WTC11 (cell line): Measurements from ENCODE around the gene ITGA3. TPM values are rescaled to one million over a fixed set of nuclear protein-coding genes. Genes with fewer than 3 reads are reported as not detected.

Source experiments
- AFF4 ChIP-seq: sonication (generic); formaldehyde crosslinking; IDR thresholded peaks from 2 replicates; pipeline ENCODE4 v1.8.1; 2023; ENCODE audit warnings: mild to moderate bottlenecking, missing genetic modification reagents, borderline replicate concordance
- ATF6 ChIP-seq: sonication (generic); formaldehyde crosslinking; IDR thresholded peaks from 2 replicates; pipeline ENCODE4 v1.8.1; 2023; ENCODE audit warnings: mild to moderate bottlenecking, missing genetic modification reagents
- CDX4 ChIP-seq: fragments of 250-450 bp; sonication (Bioruptor Pico); IDR thresholded peaks from 2 replicates; pipeline ENCODE4 v1.9.0; 2021; ENCODE audit warnings: moderate library complexity, mild to moderate bottlenecking, inconsistent platforms, borderline replicate concordance
- CREB1 ChIP-seq: sonication (generic); formaldehyde crosslinking; IDR thresholded peaks from 2 replicates; pipeline ENCODE4 v1.8.0; 2023; ENCODE audit warnings: mild to moderate bottlenecking, missing genetic modification reagents
- EMX1 ChIP-seq: fragments of 250-450 bp; sonication (Bioruptor Pico); IDR thresholded peaks from 2 replicates; pipeline ENCODE4 v1.8.0; 2021; ENCODE audit warnings: mild to moderate bottlenecking
- ESRRA ChIP-seq: sonication (generic); formaldehyde crosslinking; IDR thresholded peaks from 2 replicates; pipeline ENCODE4 v1.8.1; 2022; ENCODE audit warnings: mild to moderate bottlenecking, missing genetic modification reagents, borderline replicate concordance
- ETV6 ChIP-seq: sonication (generic); formaldehyde crosslinking; IDR thresholded peaks from 2 replicates; pipeline ENCODE4 v1.8.1; 2022; ENCODE audit warnings: mild to moderate bottlenecking, missing genetic modification reagents
- FOXJ3 ChIP-seq: sonication (generic); formaldehyde crosslinking; IDR thresholded peaks from 2 replicates; pipeline ENCODE4 v1.9.0; 2021; ENCODE audit warnings: missing genetic modification reagents, mild to moderate bottlenecking, borderline replicate concordance
- FOXK1 ChIP-seq: sonication (generic); formaldehyde crosslinking; IDR thresholded peaks from 2 replicates; pipeline ENCODE4 v1.8.0; 2022; ENCODE audit warnings: mild to moderate bottlenecking, moderate library complexity, missing genetic modification reagents
- GABPB1 ChIP-seq: sonication (generic); formaldehyde crosslinking; IDR thresholded peaks from 2 replicates; pipeline ENCODE4 v1.8.1; 2023; ENCODE audit warnings: mild to moderate bottlenecking, missing genetic modification reagents
- GRHL2 ChIP-seq: fragments of 250-450 bp; sonication (Bioruptor Pico); IDR thresholded peaks from 2 replicates; pipeline ENCODE4 v1.8.0; 2022; ENCODE audit warnings: mild to moderate bottlenecking, moderate library complexity; ENCODE audit not compliant: insufficient replicate concordance, severe bottlenecking
- NR1H2 ChIP-seq: sonication (generic); formaldehyde crosslinking; IDR thresholded peaks from 2 replicates; pipeline ENCODE4 v1.9.0; 2021; ENCODE audit warnings: mild to moderate bottlenecking, moderate library complexity, missing genetic modification reagents
- OVOL2 ChIP-seq: fragments of 250-450 bp; sonication (Bioruptor Pico); IDR thresholded peaks from 2 replicates; pipeline ENCODE4 v1.9.0; 2021; ENCODE audit warnings: mild to moderate bottlenecking, borderline replicate concordance
- PRRX2 ChIP-seq: fragments of 250-450 bp; sonication (Bioruptor Pico); IDR thresholded peaks from 2 replicates; pipeline ENCODE4 v1.8.0; 2021; ENCODE audit warnings: mild to moderate bottlenecking
- TEAD1 ChIP-seq: sonication (generic); formaldehyde crosslinking; IDR thresholded peaks from 2 replicates; pipeline ENCODE4 v1.8.0; 2022; ENCODE audit warnings: mild to moderate bottlenecking, missing genetic modification reagents
- USF1 ChIP-seq: sonication (generic); formaldehyde crosslinking; IDR thresholded peaks from 2 replicates; pipeline ENCODE4 v1.8.0; 2022; ENCODE audit warnings: mild to moderate bottlenecking, missing genetic modification reagents
- USF2 ChIP-seq: sonication (generic); formaldehyde crosslinking; IDR thresholded peaks from 2 replicates; pipeline ENCODE4 v1.8.1; 2023; ENCODE audit warnings: mild to moderate bottlenecking, missing genetic modification reagents, moderate library complexity
- ZMAT4 ChIP-seq: fragments of 250-450 bp; sonication (Bioruptor Pico); IDR thresholded peaks from 2 replicates; pipeline ENCODE4 v1.9.0; 2021; ENCODE audit warnings: mild to moderate bottlenecking
- ZNF423 ChIP-seq: fragments of 250-450 bp; sonication (Bioruptor Pico); IDR thresholded peaks from 2 replicates; pipeline ENCODE4 v2.1.2; 2022; ENCODE audit warnings: mild to moderate bottlenecking, moderate library complexity
- ZNF512 ChIP-seq: sonication (generic); formaldehyde crosslinking; IDR thresholded peaks from 2 replicates; pipeline ENCODE4 v1.8.1; 2022; ENCODE audit warnings: missing genetic modification reagents, borderline replicate concordance
- ZNF532 ChIP-seq: fragments of 250-450 bp; sonication (Bioruptor Pico); IDR thresholded peaks from 2 replicates; pipeline ENCODE4 v1.9.0; 2021; ENCODE audit warnings: mild to moderate bottlenecking, borderline replicate concordance
- ZNF671 ChIP-seq: fragments of 250-450 bp; sonication (Bioruptor Pico); IDR thresholded peaks from 2 replicates; pipeline ENCODE4 v1.8.0; 2021; ENCODE audit warnings: mild to moderate bottlenecking
- total RNA-seq: library from RNA; stranded (reverse); gene quantifications from 3 replicates; pipeline ENCODE4 v1.2.3, GENCODE V29; 2021

The ITGA3 gene
- total RNA-seq, 1 experiment from 2014 or later: 35.3 TPM

GRCh38 chr17:50094753-50095619 lies 39.1 kb downstream of the ITGA3 start, which contains the start of gene PDK2 (continued):
- TF ChIP-seq ESRRA (CRISPR knock-in tag) (no peak), EMX1 (no peak), ATF6 (no peak), FOXJ3 (CRISPR knock-in tag) (no peak), NR1H2 (CRISPR knock-in tag) (no peak), GABPB1 (CRISPR knock-in tag) (no peak; the same call in 1 of the 2 replicates), USF2 (peak; percentile 98), ETV6 (no peak; the same call in 1 of the 2 replicates), USF1 (CRISPR knock-in tag) (peak; percentile 99), ZNF423 (CRISPR knock-in tag) (no peak), CREB1 (no peak), OVOL2 (CRISPR knock-in tag) (no peak), AFF4 (CRISPR knock-in tag) (no peak), TEAD1 (CRISPR knock-in tag) (no peak), ZMAT4 (no peak), ZNF512 (no peak), ZNF532 (CRISPR knock-in tag) (no peak), GRHL2 (CRISPR knock-in tag) (no peak), FOXK1 (peak; percentile 81), ZNF671 (CRISPR knock-in tag) (no peak), CDX4 (CRISPR knock-in tag) (no peak), PRRX2 (CRISPR knock-in tag) (no peak)
